ENCODE results near the gene GALT. TPM values are rescaled to one million over a fixed set of nuclear protein-coding genes. Genes with fewer than 3 reads are reported as not detected.

The GALT gene
- total RNA-seq (82.2 and 121 TPM in 2 replicates), polyA plus RNA-seq (148 and 174 TPM in 2 replicates)

- no peaks in the 10 kb centered on the region for H3K27me3 ChIP-seq
- peaks cover 18% of the 10 kb centered on the region for H3K4me1 ChIP-seq (ENCODE audit: low read depth)
- H3K4me3 ChIP-seq: peak within 1 kb of the TSS; percentile 61
- DNase-seq (ENCODE audit: low read depth in 1 of 2, low spot score in 1 of 2): peak; percentile 88 to 94
- peak within 1 kb of the TSS; percentile 95 for H3K27ac ChIP-seq
- H3K36me3 ChIP-seq: peaks cover 18% of the 10 kb centered on the region
- H3K9me3 ChIP-seq (ENCODE audit: low read depth): no peaks in the 10 kb centered on the region
- TF ChIP-seq CTCF (IDR thresholded peaks at IDR 0.05; ENCODE audit: low read depth, low read length): peak; percentile 60
Observed at GRCh38 chr9:34646211-34647083, at the start of gene GALT. Gene GALT (plus strand): TSS chr9:34646675. CDS start chr9:34646705, 30 bp downstream.

GRCh38 chr9:34599546-34599945, 46.9 kb upstream of the GALT start:
- H3K27ac ChIP-seq: no peak overlapping the region
- no peaks in the 10 kb centered on the region for H3K27me3 ChIP-seq
- DNase-seq (ENCODE audit: low read depth in 1 of 2, low spot score in 1 of 2): no peak
- H3K4me3 ChIP-seq: no peak overlapping the region
- TF ChIP-seq CTCF (IDR thresholded peaks at IDR 0.05; ENCODE audit: low read depth, low read length): no peak
- H3K4me1 ChIP-seq (ENCODE audit: low read depth): peaks cover 12% of the 10 kb centered on the region
- no peaks in the 10 kb centered on the region for H3K9me3 ChIP-seq (ENCODE audit: low read depth)
- no peaks in the 10 kb centered on the region for H3K36me3 ChIP-seq

GRCh38 chr9:34600908-34601307, 45.6 kb upstream of the GALT start:
- Histone ChIP-seq H3K9me3 (ENCODE audit: low read depth) (no peaks in the 10 kb centered on the region), H3K36me3 (no peaks in the 10 kb centered on the region), H3K4me3 (no peak overlapping the region), H3K27me3 (no peaks in the 10 kb centered on the region), H3K27ac (no peak overlapping the region), H3K4me1 (ENCODE audit: low read depth) (peaks cover 12% of the 10 kb centered on the region)
- no peak for DNase-seq (ENCODE audit: low read depth in 1 of 2, low spot score in 1 of 2)
- no peak for TF ChIP-seq CTCF (IDR thresholded peaks at IDR 0.05; ENCODE audit: low read depth, low read length)

- Histone ChIP-seq H3K27ac (no peak overlapping the region), H3K27me3 (no peaks in the 10 kb centered on the region), H3K4me1 (ENCODE audit: low read depth) (peaks cover 12% of the 10 kb centered on the region), H3K9me3 (ENCODE audit: low read depth) (no peaks in the 10 kb centered on the region), H3K4me3 (no peak overlapping the region), H3K36me3 (no peaks in the 10 kb centered on the region)
- TF ChIP-seq CTCF (IDR thresholded peaks at IDR 0.05; ENCODE audit: low read depth, low read length): no peak
- DNase-seq (ENCODE audit: low read depth in 1 of 2, low spot score in 1 of 2): no peak
Observed at GRCh38 chr9:34601937-34602573, 44.4 kb upstream of the GALT start.

- DNase-seq (ENCODE audit: low read depth in 1 of 2, low spot score in 1 of 2): peak; percentile 81 to 87
- Histone ChIP-seq H3K4me1 (ENCODE audit: low read depth) (peaks cover 10% of the 10 kb centered on the region), H3K27ac (no peak overlapping the region), H3K27me3 (no peaks in the 10 kb centered on the region), H3K4me3 (no peak overlapping the region), H3K9me3 (ENCODE audit: low read depth) (no peaks in the 10 kb centered on the region), H3K36me3 (no peaks in the 10 kb centered on the region)
- TF ChIP-seq CTCF (IDR thresholded peaks at IDR 0.05; ENCODE audit: low read depth, low read length): peak; percentile 91
Observed at GRCh38 chr9:34603610-34604231, 42.8 kb upstream of the GALT start.

Data from cardiac muscle cell (in vitro differentiated cells and primary cell).